Ramos (cell line): Measurements from ENCODE around the gene ATF1.
"Not testable (repeated sequence)": the region's sequence is repeated elsewhere in the genome, so short reads cannot be mapped to it uniquely, and the experiment has no call there.

ENCODE experiments used
- in situ Hi-C: fragments of 300-500 bp; cut with MboI; formaldehyde crosslinking; loops from one replicate; pipeline ENCODE4 v1.14.3; 2022; ENCODE audit warnings: low sequenced_read_pairs; ENCODE audit not compliant: unreplicated experiment

ATF1 gene

DNA sequence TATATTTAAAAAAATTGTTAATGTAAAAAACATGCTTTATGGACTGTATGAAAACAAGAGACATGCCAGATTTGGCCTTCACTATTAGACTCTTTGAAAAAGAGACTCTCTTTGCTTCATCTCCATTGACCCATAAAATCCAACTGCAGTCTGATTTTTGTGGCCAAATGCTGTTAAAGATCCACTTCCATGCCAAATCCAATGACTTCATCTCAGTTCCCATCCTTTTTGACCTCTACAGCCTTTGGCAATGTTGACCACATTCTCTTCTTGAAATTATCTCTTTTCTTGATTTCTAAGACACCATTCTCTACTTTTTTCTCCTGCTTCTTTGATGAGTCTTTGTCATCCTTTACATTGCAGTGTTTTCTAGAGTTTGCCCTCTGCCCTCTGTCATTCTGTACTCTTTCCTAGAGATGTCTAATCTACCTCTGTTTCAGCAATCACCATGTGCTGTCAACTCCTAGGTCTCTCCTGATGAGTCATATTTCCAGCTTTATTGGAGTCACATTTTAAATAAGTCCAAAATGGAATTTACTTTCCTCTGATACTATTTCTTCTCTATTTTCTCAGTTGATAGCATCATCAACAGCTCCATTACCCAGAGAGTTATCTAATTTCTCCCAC, 81.2 kb downstream of the ATF1 start:
- in situ Hi-C loops, result no loop called here

DNA sequence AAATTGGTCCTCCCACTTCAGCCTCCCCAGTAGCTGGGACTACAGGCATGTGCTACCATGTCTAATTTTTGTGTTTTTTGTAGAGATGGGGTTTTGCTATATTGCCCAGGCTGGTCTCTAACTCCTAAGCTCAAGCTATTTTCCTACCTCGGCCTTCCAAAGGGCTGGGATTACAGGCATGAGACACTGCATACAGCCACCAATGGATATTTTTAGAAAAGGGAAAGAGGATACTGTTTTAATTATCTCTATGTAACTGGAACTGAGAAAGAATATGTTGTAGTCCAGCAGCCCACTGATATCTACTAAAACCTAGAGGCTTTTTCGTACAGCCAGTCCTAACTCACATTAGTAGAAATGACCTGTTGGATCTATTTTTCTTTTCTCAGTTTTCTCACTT, 85.1 kb downstream of the ATF1 start:
- in situ Hi-C loops, result no loop called here

DNA sequence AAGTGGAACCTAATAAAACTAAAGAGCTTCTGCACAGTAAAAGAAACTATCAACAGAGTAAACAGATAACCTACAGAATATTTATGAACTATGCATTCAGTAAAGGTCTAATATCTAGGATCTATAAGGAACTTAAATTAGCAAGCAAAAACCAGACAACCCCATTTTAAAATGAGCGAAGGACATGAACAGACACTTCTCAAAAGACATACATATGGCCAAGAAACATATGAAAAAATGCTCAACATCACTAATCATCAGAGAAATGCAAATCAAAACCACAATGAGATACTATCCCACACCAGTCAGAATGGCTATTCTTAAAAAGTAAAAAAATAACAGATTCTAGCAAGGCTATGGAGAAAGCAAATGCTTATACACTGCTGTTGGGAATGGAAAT, 91.3 kb downstream of the ATF1 start:
- in situ Hi-C loops, result not testable (repeated sequence)

DNA sequence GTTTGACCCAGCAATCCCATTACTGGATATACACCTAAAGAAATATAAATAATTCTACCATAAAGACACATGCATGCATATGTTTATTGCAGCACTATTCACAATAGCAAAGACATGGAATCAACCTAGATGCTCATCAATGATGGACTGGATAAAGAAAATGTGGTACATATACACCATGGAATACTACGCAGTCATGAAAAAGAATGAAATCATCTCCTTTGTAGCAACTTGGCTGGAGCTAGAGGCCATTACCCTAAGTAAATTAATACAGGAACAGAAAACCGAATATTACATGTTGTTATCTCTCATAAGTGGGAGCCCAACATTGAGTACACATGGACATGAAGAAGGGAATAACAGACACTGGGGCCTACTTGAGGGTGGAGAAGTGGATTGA, 91.8 kb downstream of the ATF1 start:
- in situ Hi-C loops, result not testable (repeated sequence)

DNA sequence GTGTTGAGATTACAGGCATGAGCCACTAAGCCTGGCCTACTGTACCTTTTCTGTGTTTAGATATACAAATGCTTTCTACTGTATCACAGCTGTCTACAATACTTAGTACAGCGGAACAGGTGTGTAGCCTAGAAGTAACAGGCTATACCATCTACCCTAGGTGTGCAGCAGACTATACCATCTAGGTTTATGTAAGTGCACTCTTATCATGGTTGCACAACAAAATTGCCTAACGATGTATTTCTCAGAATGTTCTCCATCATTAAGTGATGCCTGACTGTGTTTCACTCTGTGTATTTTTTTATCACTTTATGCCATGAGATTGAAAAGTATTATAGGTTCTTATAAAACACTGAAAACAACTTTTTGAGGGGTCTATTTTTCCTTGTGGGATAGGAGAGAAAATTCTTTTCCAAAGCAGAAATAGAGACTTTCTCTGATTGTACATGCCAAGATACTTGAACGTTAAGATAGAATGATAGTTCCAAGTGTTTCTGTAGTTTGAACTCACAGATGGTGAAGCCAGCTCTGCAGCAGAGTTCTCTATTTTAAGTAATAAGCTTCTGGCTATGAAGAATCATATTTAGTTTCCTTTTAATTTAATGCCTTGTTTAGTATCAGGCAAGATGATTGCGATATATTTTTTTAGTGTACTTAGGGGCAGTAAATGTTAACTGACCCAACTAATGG, 95.9 kb downstream of the ATF1 start:
- in situ Hi-C loops, result no loop called here

DNA sequence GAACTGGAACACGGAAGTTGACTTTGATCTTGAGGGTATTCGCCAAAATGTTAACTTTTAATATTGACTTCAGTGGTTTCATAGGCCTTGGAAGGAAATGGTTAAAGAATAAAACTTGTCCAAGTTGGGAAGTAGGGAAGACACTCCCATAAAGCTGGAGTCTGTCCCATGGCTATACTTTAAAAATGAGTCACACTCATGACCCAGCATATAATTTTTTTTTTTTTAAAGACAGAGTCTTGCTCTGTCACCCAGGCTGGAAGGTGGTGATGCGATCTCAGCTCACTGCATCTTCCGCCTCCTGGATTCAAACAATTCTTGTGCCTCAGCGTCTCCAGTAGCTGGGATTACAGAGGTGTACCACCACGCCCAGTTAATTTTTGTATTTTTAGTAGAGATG, 98.4 kb downstream of the ATF1 start:
- in situ Hi-C loops, result no loop called here

DNA sequence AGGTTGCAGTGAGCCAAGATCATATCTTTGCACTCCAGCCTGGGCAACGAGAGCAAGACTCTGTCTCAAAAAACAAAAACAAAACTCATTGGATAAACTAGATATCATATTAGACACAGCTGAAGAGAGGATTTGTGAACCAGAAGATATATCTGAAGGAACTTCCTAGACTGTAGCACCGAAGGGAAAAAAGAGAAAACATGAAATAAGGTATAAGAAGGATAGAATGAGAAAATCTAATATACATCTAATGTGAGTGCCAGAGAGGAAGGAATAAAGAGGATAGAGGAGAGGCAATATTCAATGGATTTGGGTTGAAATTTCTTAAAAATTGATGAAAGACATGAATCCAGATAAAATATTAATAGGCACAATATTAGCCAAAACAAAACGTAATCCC, 101.4 kb downstream of the ATF1 start:
- in situ Hi-C loops, result no loop called here

DNA sequence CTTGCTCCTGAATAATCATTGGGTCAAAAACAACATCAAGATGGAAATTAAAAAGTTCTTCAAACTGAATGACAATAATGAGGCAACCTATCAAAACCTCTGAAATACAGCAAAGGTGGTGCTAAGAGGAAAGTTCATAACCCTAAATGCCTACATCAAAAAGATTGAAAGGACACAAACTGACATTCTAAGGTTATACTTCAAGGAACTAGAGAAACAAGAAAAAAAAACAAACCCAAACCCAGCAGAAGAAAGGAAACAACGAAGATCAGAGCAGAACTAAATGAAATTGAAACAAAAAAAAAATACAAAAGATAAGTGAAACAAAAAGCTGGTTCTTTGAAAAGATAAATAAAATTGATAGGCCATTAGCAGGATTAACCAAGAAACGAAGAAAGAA, 105.0 kb downstream of the ATF1 start:
- in situ Hi-C loops, result not testable (repeated sequence)
